K562 (cell line): ENCODE results near the gene CDKN2B-AS1. TPM values are rescaled to one million over a fixed set of nuclear protein-coding genes. Genes with fewer than 3 reads are reported as not detected.

ENCODE experiments used
- ATF6 ChIP-seq: sonication (generic); formaldehyde crosslinking; IDR thresholded peaks from 2 replicates; pipeline ENCODE4 v1.4.0; 2020; ENCODE audit warnings: mild to moderate bottlenecking, missing genetic modification reagents
- IRF9 ChIP-seq: fragments of 450-650 bp; IDR thresholded peaks from 2 replicates; pipeline ENCODE4 v1.6.1; 2016; ENCODE audit warnings: missing biosample characterization, missing genetic modification characterization
- MTA2 ChIP-seq: fragments of 450-650 bp; IDR thresholded peaks from 2 replicates; pipeline ENCODE4 v1.6.1; 2016; ENCODE audit warnings: low read depth
- NR0B1 ChIP-seq: fragments of 450-650 bp; IDR thresholded peaks from one replicate; pipeline ENCODE4 v1.6.1; 2018; ENCODE audit warnings: mild to moderate bottlenecking, moderate library complexity; ENCODE audit not compliant: partially characterized antibody
- OTX1 ChIP-seq: fragments of 450-650 bp; formaldehyde crosslinking; IDR thresholded peaks from 2 replicates; pipeline ENCODE4 v1.4.0; 2022; ENCODE audit warnings: mild to moderate bottlenecking
- ZBTB17 ChIP-seq: fragments of 450-650 bp; formaldehyde crosslinking; IDR thresholded peaks from 2 replicates; pipeline ENCODE4 v1.4.0; 2020; ENCODE audit warnings: mild to moderate bottlenecking
- ZNF764 ChIP-seq: fragments of 250-450 bp; sonication (Bioruptor Pico); IDR thresholded peaks from 2 replicates; pipeline ENCODE4 v1.4.0; 2020; ENCODE audit warnings: low read depth, mild to moderate bottlenecking, moderate library complexity
- ZNF79 ChIP-seq: fragments of 250-450 bp; sonication (Bioruptor Pico); IDR thresholded peaks from 2 replicates; pipeline ENCODE4 v1.4.0; 2020; ENCODE audit warnings: low read depth, mild to moderate bottlenecking, moderate library complexity
- polyA plus RNA-seq, 8 experiments: library from polyadenylated mRNA; depleted of rRNA in 4 of 8; stranded (reverse) in 5 of 8; unstranded in 3 of 8; fragments of >200 nt; fragmentation: Nextera tagmentation in 2 of 8; fragmentation: Illumina TruSeq in 1 of 8; extraction: Ambion mirVana in 2 of 8; extraction: Trizol in 1 of 8; gene quantifications; 2 replicates each; pipeline versions ENCODE4 v1.2.1 to v1.2.3, GENCODE V29; 2011 to 2014; ENCODE audit warnings: inconsistent platforms in 1 of 8, missing spikeins in 1 of 8
- total RNA-seq, 7 experiments: library from RNA; depleted of rRNA in 6 of 7; stranded (reverse); fragments of >200 nt in 6 of 7; fragmentation: Illumina TruSeq in 2 of 7; extraction: Trizol in 2 of 7; gene quantifications; 2 replicates each; pipeline versions ENCODE4 v1.2.1 to v1.2.3, GENCODE V29; 2011 to 2021; ENCODE audit warnings: low replicate concordance in 1 of 7
- TF ChIP-seq, protein P1 (sequence below), 2 experiments: fragments of 450-650 bp in 1 of 2; sonication (generic) in 1 of 2; formaldehyde crosslinking in 1 of 2; IDR thresholded peaks; 2 replicates each; pipeline versions ENCODE4 v1.7.1 to v1.9.0; 2016 to 2022; ENCODE audit warnings: inconsistent platforms in 1 of 2, mild to moderate bottlenecking in 1 of 2, missing genetic modification reagents in 1 of 2

Gene CDKN2B-AS1
- total and polyA plus RNA-seq, 9 of the 15 experiments (the other 6 are each of a cell fraction or from before 2014, with no cell fraction given): not detected

- TF ChIP-seq, protein P1, sequence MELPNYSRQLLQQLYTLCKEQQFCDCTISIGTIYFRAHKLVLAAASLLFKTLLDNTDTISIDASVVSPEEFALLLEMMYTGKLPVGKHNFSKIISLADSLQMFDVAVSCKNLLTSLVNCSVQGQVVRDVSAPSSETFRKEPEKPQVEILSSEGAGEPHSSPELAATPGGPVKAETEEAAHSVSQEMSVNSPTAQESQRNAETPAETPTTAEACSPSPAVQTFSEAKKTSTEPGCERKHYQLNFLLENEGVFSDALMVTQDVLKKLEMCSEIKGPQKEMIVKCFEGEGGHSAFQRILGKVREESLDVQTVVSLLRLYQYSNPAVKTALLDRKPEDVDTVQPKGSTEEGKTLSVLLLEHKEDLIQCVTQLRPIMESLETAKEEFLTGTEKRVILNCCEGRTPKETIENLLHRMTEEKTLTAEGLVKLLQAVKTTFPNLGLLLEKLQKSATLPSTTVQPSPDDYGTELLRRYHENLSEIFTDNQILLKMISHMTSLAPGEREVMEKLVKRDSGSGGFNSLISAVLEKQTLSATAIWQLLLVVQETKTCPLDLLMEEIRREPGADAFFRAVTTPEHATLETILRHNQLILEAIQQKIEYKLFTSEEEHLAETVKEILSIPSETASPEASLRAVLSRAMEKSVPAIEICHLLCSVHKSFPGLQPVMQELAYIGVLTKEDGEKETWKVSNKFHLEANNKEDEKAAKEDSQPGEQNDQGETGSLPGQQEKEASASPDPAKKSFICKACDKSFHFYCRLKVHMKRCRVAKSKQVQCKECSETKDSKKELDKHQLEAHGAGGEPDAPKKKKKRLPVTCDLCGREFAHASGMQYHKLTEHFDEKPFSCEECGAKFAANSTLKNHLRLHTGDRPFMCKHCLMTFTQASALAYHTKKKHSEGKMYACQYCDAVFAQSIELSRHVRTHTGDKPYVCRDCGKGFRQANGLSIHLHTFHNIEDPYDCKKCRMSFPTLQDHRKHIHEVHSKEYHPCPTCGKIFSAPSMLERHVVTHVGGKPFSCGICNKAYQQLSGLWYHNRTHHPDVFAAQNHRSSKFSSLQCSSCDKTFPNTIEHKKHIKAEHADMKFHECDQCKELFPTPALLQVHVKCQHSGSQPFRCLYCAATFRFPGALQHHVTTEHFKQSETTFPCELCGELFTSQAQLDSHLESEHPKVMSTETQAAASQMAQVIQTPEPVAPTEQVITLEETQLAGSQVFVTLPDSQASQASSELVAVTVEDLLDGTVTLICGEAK (IDR thresholded peaks at IDR 0.05): no peak
- TF ChIP-seq, protein P1 (CRISPR knock-in tag; IDR thresholded peaks at IDR 0.05): no peak
- TF ChIP-seq MTA2 (no peak), ZNF79 (no peak), IRF9 (no peak), NR0B1 (no peak), ATF6 (CRISPR knock-in tag) (no peak), OTX1 (CRISPR knock-in tag) (no peak), ZNF764 (CRISPR knock-in tag) (no peak), ZBTB17 (CRISPR knock-in tag) (no peak)
Observed at GRCh38 chr9:22157276-22157675, 162.7 kb downstream of the CDKN2B-AS1 start (continued).
